Parathyroid adenoma (tissue), 2 donors: ENCODE data around the gene ECE1.

Experiments
- H2AFZ ChIP-seq: fragments of 300-600 bp; sonication (generic); one replicate; pipeline ENCODE4 v1.7.0; 2017; ENCODE audit warnings: antibody characterized with exemption, mild to moderate bottlenecking
- H3K27ac ChIP-seq: fragments of 300-600 bp; sonication (generic); one replicate; pipeline ENCODE4 v1.7.0; 2017
- H3K27me3 ChIP-seq: fragments of 300-600 bp; sonication (generic); one replicate; pipeline ENCODE4 v1.7.0; 2017; ENCODE audit warnings: low read length; ENCODE audit not compliant: control insufficient read depth, insufficient read depth
- H3K36me3 ChIP-seq: fragments of 300-600 bp; sonication (generic); one replicate; pipeline ENCODE4 v1.7.0; 2017; ENCODE audit warnings: low read length; ENCODE audit not compliant: control insufficient read depth, insufficient read depth
- H3K4me1 ChIP-seq: fragments of 300-600 bp; sonication (generic); one replicate; pipeline ENCODE4 v1.7.0; 2017; ENCODE audit warnings: control low read depth
- H3K4me2 ChIP-seq: fragments of 300-600 bp; sonication (generic); one replicate; pipeline ENCODE4 v1.7.0; 2017; ENCODE audit warnings: low read length
- H3K4me3 ChIP-seq: fragments of 300-600 bp; sonication (generic); one replicate; pipeline ENCODE4 v1.7.0; 2017; ENCODE audit warnings: low read depth, low read length
- H3K79me2 ChIP-seq: fragments of 300-600 bp; sonication (generic); one replicate; pipeline ENCODE4 v1.7.0; 2017; ENCODE audit warnings: control low read depth
- H3K9ac ChIP-seq: fragments of 300-600 bp; sonication (generic); one replicate; pipeline ENCODE4 v1.7.0; 2017; ENCODE audit warnings: mild to moderate bottlenecking
- H3K9me3 ChIP-seq: fragments of 300-600 bp; sonication (generic); one replicate; pipeline ENCODE4 v1.7.0; 2017; ENCODE audit warnings: low read length; ENCODE audit not compliant: control insufficient read depth
- TF ChIP-seq, protein P1 (sequence below): fragments of 300-600 bp; sonication (generic); IDR thresholded peaks from one replicate; pipeline ENCODE4 v1.7.0; 2017; ENCODE audit warnings: antibody characterized with exemption, mild to moderate bottlenecking
- donor health status: primary hyperparathyroidism.

The ECE1 gene

DNA sequence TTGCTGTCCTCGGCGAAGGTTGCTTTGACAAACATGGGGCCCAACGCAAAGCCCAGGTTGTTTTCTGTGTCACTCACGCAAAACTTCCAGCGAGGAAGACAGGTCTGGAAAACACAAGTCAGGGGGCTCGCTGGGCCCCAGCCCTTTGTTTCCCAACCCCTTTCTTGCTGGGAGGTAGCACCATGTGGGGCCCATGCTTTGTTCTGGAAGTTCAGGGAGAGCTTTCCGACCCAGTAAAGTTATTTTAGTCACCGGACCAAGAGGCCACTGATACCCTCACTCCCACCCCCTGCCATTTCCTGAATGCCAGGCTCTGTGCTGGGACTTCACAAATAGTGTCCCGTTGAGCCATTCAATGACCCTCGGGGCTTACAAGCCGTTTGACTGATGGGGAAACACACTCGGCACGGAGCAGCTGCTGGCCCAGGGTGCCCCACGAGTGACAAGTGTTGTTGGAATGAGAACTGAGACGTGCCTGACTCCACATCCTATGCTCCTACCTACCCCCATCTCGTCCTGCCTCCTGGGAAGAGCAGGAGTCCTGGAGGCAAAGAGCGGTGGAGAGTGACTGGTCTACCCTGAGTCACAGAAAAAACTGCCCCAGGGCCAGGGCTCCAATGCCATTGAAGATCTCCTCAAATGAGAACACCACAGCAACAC, 52.0 kb downstream of the ECE1 start:
- H3K9me3 ChIP-seq = no peaks in the 10 kb centered on the region
- H3K9ac ChIP-seq = no peak overlapping the region
- no peak overlapping the region for H3K4me2 ChIP-seq
- H3K4me3 ChIP-seq = no peak overlapping the region
- no peaks in the 10 kb centered on the region for H3K36me3 ChIP-seq
- no peaks in the 10 kb centered on the region for H3K4me1 ChIP-seq
- no peaks in the 10 kb centered on the region for H3K27me3 ChIP-seq
- no peak overlapping the region for H2AFZ ChIP-seq
- TF ChIP-seq, protein P1, sequence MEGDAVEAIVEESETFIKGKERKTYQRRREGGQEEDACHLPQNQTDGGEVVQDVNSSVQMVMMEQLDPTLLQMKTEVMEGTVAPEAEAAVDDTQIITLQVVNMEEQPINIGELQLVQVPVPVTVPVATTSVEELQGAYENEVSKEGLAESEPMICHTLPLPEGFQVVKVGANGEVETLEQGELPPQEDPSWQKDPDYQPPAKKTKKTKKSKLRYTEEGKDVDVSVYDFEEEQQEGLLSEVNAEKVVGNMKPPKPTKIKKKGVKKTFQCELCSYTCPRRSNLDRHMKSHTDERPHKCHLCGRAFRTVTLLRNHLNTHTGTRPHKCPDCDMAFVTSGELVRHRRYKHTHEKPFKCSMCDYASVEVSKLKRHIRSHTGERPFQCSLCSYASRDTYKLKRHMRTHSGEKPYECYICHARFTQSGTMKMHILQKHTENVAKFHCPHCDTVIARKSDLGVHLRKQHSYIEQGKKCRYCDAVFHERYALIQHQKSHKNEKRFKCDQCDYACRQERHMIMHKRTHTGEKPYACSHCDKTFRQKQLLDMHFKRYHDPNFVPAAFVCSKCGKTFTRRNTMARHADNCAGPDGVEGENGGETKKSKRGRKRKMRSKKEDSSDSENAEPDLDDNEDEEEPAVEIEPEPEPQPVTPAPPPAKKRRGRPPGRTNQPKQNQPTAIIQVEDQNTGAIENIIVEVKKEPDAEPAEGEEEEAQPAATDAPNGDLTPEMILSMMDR = no peak
- no peaks in the 10 kb centered on the region for H3K79me2 ChIP-seq
- H3K27ac ChIP-seq = no peak overlapping the region

DNA sequence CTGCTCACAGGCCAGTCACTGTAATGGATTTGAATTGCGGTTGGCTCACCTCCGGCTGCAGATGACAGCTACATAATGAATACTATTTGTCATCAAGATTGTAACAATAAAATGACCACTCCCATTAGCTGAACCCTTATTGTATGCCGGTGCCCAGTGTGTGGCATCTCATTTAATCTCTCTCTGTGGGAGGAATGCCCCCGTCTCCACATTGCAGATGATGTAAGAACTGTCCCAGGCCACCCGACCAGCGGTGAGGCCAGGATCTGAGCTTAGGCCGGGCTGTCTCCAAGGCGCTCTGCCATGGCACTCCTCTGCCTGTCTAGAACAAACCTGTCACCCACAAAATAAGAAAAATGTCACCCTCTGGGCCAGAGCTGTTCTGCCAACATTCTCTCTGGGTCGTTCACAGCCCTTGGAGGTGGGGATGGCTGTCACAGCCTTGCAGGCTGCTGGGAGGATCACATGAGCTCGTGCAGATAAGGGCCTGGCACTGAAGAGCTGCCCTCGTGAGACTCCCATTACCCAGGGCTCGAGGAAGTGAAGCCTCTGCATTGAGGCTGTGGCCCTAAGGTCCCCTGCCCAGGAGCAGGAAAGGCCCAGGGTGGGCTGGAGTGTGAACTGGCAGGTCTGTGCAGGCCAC, 52.7 kb downstream of the ECE1 start:
- Histone ChIP-seq H3K4me2 (no peak overlapping the region), H3K79me2 (no peaks in the 10 kb centered on the region), H3K9me3 (no peaks in the 10 kb centered on the region), H3K36me3 (no peaks in the 10 kb centered on the region), H3K4me3 (no peak overlapping the region), H3K9ac (no peak overlapping the region), H3K27me3 (no peaks in the 10 kb centered on the region), H3K27ac (no peak overlapping the region), H3K4me1 (no peaks in the 10 kb centered on the region), H2AFZ (no peak overlapping the region)
- TF ChIP-seq, protein P1 = no peak

DNA sequence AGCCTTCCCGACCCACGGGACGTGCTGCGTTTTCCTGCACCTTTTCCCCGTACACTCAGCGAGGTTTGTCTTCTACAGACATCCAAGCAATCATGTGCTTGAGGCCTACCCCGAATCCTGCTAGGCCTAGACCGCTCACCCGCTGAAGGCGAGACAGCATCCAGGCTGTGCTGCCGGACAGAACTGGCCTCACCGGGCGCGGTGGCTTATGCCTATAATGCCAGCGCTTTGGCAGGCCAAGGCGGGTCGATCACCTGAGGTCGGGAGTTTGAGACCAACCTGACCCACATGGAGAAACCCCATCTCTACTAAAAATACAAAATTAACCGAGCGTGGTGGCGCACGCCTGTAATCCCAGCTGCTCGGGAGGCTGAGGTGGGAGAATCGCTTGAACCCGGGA, 54.1 kb downstream of the ECE1 start:
- H3K36me3 ChIP-seq = no peaks in the 10 kb centered on the region
- H3K79me2 ChIP-seq = no peaks in the 10 kb centered on the region
- H3K4me1 ChIP-seq = no peaks in the 10 kb centered on the region
- H3K27ac ChIP-seq = no peak overlapping the region
- H3K9ac ChIP-seq = no peak overlapping the region
- H3K27me3 ChIP-seq = no peaks in the 10 kb centered on the region
- H3K9me3 ChIP-seq = no peaks in the 10 kb centered on the region
- TF ChIP-seq, protein P1 = no peak
- H3K4me3 ChIP-seq = no peak overlapping the region
- H3K4me2 ChIP-seq = no peak overlapping the region
- H2AFZ ChIP-seq = no peak overlapping the region

DNA sequence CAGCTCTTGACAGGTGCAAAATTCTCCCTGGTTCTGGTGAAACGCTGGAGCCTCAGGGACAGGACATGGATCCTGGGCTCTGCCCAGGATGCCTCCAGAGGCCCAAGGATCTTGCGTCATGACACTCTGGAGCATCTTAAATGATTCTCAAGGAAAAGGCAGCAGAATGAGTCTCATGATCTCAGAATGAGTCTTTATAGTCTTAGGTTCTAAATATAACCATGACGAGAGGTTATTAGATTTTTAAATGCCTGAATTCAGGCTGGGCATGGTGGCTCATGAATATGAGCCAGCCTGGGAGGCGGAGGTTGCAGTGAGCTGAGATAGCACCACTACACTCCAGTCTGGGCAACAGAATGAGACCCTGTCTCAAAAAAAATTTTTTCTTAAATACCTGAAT, 55.5 kb downstream of the ECE1 start:
- TF ChIP-seq, protein P1 = no peak
- Histone ChIP-seq H3K9me3 (no peaks in the 10 kb centered on the region), H3K4me2 (no peak overlapping the region), H3K4me3 (no peak overlapping the region), H3K27ac (no peak overlapping the region), H3K4me1 (no peaks in the 10 kb centered on the region), H3K36me3 (no peaks in the 10 kb centered on the region), H3K27me3 (no peaks in the 10 kb centered on the region), H2AFZ (no peak overlapping the region), H3K79me2 (no peaks in the 10 kb centered on the region), H3K9ac (no peak overlapping the region)

DNA sequence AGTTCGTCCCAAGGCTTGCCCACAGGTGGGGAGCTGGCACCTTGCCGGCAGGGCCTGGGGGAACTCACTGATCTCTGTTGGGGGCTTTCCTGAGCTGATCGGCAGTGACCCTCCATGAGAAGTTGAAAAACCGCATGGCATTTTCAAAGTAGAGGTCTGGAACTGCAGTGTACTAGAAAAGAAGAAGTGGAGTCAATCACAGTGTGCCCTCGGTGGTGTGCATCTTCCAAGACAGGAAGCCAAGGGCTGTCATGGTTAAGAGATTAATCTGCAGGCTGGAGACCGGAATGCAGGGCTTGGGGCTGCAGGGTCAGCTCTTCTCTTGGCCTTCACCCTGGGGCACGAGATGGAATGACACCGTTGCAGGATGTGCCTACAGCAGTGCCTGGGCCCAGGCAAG, 56.8 kb downstream of the ECE1 start:
- H2AFZ ChIP-seq = no peak overlapping the region
- no peak overlapping the region for H3K4me3 ChIP-seq
- H3K36me3 ChIP-seq = no peaks in the 10 kb centered on the region
- H3K79me2 ChIP-seq = no peaks in the 10 kb centered on the region
- no peaks in the 10 kb centered on the region for H3K4me1 ChIP-seq
- no peak overlapping the region for H3K9ac ChIP-seq
- TF ChIP-seq, protein P1 = no peak
- H3K9me3 ChIP-seq = no peaks in the 10 kb centered on the region
- no peaks in the 10 kb centered on the region for H3K27me3 ChIP-seq
- no peak overlapping the region for H3K27ac ChIP-seq
- no peak overlapping the region for H3K4me2 ChIP-seq
